Gastroesophageal sphincter (tissue), 4 donors: Measurements from ENCODE around the gene EIF4EBP2. TPM values are rescaled to one million over a fixed set of nuclear protein-coding genes. Genes with fewer than 3 reads are reported as not detected.

Experiments
- ATAC-seq: fragments of 150-250 bp; one replicate; pipeline ENCODE4 v1.9.1; 2016; ENCODE audit warnings: mild to moderate bottlenecking, moderate library complexity
- H3K27ac ChIP-seq, 4 donors: fragments of 200-600 bp; sonication (generic) in 3 of 4; 1 replicate in 3 of 4; 2 replicates in 1 of 4; pipeline ENCODE4 v1.5.1; 2016 to 2019
- H3K27me3 ChIP-seq: fragments of 200-600 bp; sonication (generic); one replicate; pipeline ENCODE4 v1.5.1; 2019
- H3K36me3 ChIP-seq, 2 donors: fragments of 200-600 bp; sonication (generic); one replicate each; pipeline ENCODE4 v1.5.1; 2019; ENCODE audit warnings: control low read depth in 1 of 2
- H3K4me1 ChIP-seq, 3 donors: fragments of 200-600 bp; sonication (generic); 1 replicate in 2 of 3; 2 replicates in 1 of 3; pipeline ENCODE4 v1.5.1; 2016 to 2019; ENCODE audit warnings: control low read depth in 2 of 3
- H3K4me3 ChIP-seq, 2 donors: fragments of 200-600 bp; sonication (generic); one replicate each; pipeline ENCODE4 v1.5.1; 2019; ENCODE audit warnings: mild to moderate bottlenecking in 1 of 2, moderate library complexity in 1 of 2
- H3K9me3 ChIP-seq, 3 donors: fragments of 200-600 bp; sonication (generic); one replicate each; pipeline ENCODE4 v1.5.1; 2017 to 2019; ENCODE audit warnings: control low read depth in 2 of 3
- EP300 ChIP-seq: sonication (generic); formaldehyde crosslinking; IDR thresholded peaks from one replicate; pipeline ENCODE4 v1.6.1; 2017; ENCODE audit warnings: antibody characterized with exemption, mild to moderate bottlenecking
- POLR2A ChIP-seq, 2 donors: fragments of 450-650 bp; IDR thresholded peaks; one replicate each; pipeline ENCODE4 v1.6.1; 2017; ENCODE audit warnings: antibody characterized with exemption in 2 of 2, mild to moderate bottlenecking in 2 of 2, moderate library complexity in 1 of 2
- POLR2AphosphoS5 ChIP-seq: sonication (generic); formaldehyde crosslinking; IDR thresholded peaks from one replicate; pipeline ENCODE4 v1.6.1; 2017; ENCODE audit warnings: antibody characterized with exemption
- WGBS, 2 donors: methylation state at CpG; one replicate each; pipeline ENCODE4 v1.1.5; 2018; ENCODE audit warnings: low coverage in 1 of 2; 5-methylcytosine and 5-hydroxymethylcytosine counted together
- total RNA-seq, 4 donors: library from RNA; depleted of rRNA; stranded (reverse); fragments of >200 nt; gene quantifications; one replicate each; pipeline ENCODE4 v1.1.0, GENCODE V29; 2016
- TF ChIP-seq, protein P1 (sequence below), 4 experiments: fragments of 200-600 bp in 2 of 4; fragments of 450-650 bp in 2 of 4; sonication (generic) in 1 of 4; IDR thresholded peaks; one replicate each; pipeline ENCODE4 v1.5.1; 2017 to 2019; ENCODE audit warnings: antibody characterized with exemption in 4 of 4, mild to moderate bottlenecking in 2 of 4, moderate library complexity in 2 of 4

The EIF4EBP2 gene
- total RNA-seq, 4 donors from 2014 or later = 83.8 to 93.7 (median 90.6) TPM

- no peaks in the 10 kb centered on the region for H3K36me3 ChIP-seq
- no peaks in the 10 kb centered on the region for H3K9me3 ChIP-seq
- 94% methylated on average over 2 of the region's 2 CpGs; no CpG with 5 or more reads in 1 of the 2 donors for WGBS, 2 donors
- no peak overlapping the region for H3K4me3 ChIP-seq
- peaks cover 0 to 24% (median 10%) of the 10 kb centered on the region in 3 donors for H3K4me1 ChIP-seq
- ATAC-seq = no peak
- H3K27me3 ChIP-seq = no peaks in the 10 kb centered on the region
- TF ChIP-seq POLR2AphosphoS5 (no peak), EP300 (no peak), POLR2A (IDR thresholded peaks at IDR 0.05) (no peak)
- TF ChIP-seq, protein P1, sequence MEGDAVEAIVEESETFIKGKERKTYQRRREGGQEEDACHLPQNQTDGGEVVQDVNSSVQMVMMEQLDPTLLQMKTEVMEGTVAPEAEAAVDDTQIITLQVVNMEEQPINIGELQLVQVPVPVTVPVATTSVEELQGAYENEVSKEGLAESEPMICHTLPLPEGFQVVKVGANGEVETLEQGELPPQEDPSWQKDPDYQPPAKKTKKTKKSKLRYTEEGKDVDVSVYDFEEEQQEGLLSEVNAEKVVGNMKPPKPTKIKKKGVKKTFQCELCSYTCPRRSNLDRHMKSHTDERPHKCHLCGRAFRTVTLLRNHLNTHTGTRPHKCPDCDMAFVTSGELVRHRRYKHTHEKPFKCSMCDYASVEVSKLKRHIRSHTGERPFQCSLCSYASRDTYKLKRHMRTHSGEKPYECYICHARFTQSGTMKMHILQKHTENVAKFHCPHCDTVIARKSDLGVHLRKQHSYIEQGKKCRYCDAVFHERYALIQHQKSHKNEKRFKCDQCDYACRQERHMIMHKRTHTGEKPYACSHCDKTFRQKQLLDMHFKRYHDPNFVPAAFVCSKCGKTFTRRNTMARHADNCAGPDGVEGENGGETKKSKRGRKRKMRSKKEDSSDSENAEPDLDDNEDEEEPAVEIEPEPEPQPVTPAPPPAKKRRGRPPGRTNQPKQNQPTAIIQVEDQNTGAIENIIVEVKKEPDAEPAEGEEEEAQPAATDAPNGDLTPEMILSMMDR (IDR thresholded peaks at IDR 0.05) = no peak
- H3K27ac ChIP-seq = no peak overlapping the region
Observed at GRCh38 chr10:70474780-70475179, 70.8 kb downstream of the EIF4EBP2 start.

DNA sequence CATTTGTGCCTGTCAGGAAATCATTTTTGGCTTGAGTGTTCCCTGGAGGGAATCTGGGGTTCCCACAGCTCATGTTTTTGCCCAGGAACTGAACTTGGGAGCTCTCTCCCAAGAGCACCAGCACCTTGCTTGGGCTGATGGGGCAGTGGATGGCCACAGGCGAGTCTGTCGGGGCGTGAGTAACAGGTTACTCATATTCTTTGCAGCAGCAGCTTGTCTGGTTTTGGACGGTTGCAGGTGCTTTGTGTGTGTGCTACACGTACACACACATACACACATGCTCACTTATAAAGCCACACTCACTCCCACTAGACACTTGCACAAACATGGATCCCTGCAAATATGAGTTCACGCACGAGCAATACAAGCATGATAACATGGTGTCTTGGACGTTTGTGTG lies 71.7 kb downstream of the EIF4EBP2 start:
- Histone ChIP-seq H3K27me3 (no peaks in the 10 kb centered on the region), H3K4me3 (no peak overlapping the region), H3K9me3 (no peaks in the 10 kb centered on the region), H3K4me1 (peaks cover 0 to 33% (median 10%) of the 10 kb centered on the region in 3 donors), H3K36me3 (no peaks in the 10 kb centered on the region), H3K27ac (no peak overlapping the region)
- ATAC-seq = no peak
- 91% methylated on average over 4 of the region's 8 CpGs; no CpG with 5 or more reads in 1 of the 2 donors for WGBS, 2 donors
- TF ChIP-seq POLR2A (IDR thresholded peaks at IDR 0.05) (no peak), POLR2AphosphoS5 (no peak), EP300 (no peak)
- TF ChIP-seq, protein P1 (IDR thresholded peaks at IDR 0.05) = no peak

- ATAC-seq = no peak
- WGBS, 2 donors = 77% methylated on average over 3 of the region's 7 CpGs; no CpG with 5 or more reads in 1 of the 2 donors
- no peak overlapping the region for H3K27ac ChIP-seq
- TF ChIP-seq POLR2AphosphoS5 (no peak), POLR2A (IDR thresholded peaks at IDR 0.05) (no peak), EP300 (no peak)
- TF ChIP-seq, protein P1 (IDR thresholded peaks at IDR 0.05) = no peak
- H3K9me3 ChIP-seq = no peaks in the 10 kb centered on the region
- no peak overlapping the region for H3K4me3 ChIP-seq
- no peaks in the 10 kb centered on the region for H3K27me3 ChIP-seq
- no peaks in the 10 kb centered on the region for H3K36me3 ChIP-seq
- peaks cover 0 to 41% (median 10%) of the 10 kb centered on the region in 3 donors for H3K4me1 ChIP-seq
Observed at GRCh38 chr10:70476249-70477035, 72.5 kb downstream of the EIF4EBP2 start.

DNA sequence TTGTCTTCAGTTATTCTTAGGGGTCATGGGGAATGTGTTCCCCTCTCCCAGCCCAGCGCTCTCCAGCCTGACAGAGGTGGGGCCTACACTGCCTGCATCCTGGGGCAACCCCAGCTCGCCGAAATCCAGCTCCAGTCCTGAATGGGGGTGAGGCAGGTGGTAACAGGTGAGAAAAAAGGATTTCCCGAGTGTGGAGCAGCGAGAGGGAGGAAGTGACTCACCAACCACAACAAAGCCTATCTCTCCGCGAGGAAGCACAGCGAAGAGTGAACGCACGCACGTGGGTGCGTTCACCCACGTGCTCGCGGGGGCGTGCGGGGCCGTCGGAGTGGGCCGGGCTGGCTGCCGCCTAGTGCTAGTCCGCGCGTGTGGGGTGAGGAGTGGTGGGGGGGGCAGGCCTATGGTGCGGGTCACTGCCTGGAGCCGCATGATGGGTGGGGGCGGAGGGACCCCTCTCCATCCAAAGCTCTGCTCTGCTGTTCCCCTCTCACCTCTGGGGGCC lies 73.8 kb downstream of the EIF4EBP2 start:
- Histone ChIP-seq H3K4me1 (peaks cover 3 to 53% (median 23%) of the 10 kb centered on the region in 3 donors), H3K4me3 (peak overlapping the region; percentile 52 to 60), H3K27ac (peak overlapping the region in 3 of 4 donors; percentile 83 to 84 (median 84)), H3K9me3 (no peaks in the 10 kb centered on the region), H3K27me3 (no peaks in the 10 kb centered on the region), H3K36me3 (no peaks in the 10 kb centered on the region)
- peak; percentile 18 for ATAC-seq
- 27% methylated on average over 3 of the region's 27 CpGs; no CpG with 5 or more reads in 1 of the 2 donors for WGBS, 2 donors
- TF ChIP-seq POLR2AphosphoS5 (peak; percentile 26), EP300 (no peak), POLR2A (IDR thresholded peaks at IDR 0.05) (no peak)
- TF ChIP-seq, protein P1 (IDR thresholded peaks at IDR 0.05) = no peak

Other genes with a start within 250 kb of the EIF4EBP2 start
- 100 to 1,000 TPM in 1 of 4 donors, 10 to 100 TPM in 3; 86.0 to 122 (median 92.6) TPM for gene SAR1A, start 233.6 kb upstream of the EIF4EBP2 start, total RNA-seq
- gene PPA1, start 170.7 kb upstream of the EIF4EBP2 start, total RNA-seq = 10 to 100 TPM; 45.0 to 91.4 (median 78.6) TPM
- under 1 TPM in 3 of 4 donors, not detected in 1; under 0.01 to 0.04 (median under 0.01) TPM for gene NPFFR1, start 120.1 kb upstream of the EIF4EBP2 start, total RNA-seq
- gene LRRC20, start 21.5 kb upstream of the EIF4EBP2 start, total RNA-seq = 10 to 100 TPM in 2 of 4 donors, 1 to 10 TPM in 2; 7.5 to 18.8 (median 10.1) TPM
- gene NODAL, start 37.5 kb downstream of the EIF4EBP2 start, total RNA-seq = under 1 TPM in 1 of 4 donors, not detected in 3; 0.40 TPM
- gene PALD1, start 74.6 kb downstream of the EIF4EBP2 start, total RNA-seq = 10 to 100 TPM; 12.5 to 19.8 (median 14.7) TPM
- gene PRF1, start 198.6 kb downstream of the EIF4EBP2 start, total RNA-seq = 1 to 10 TPM in 2 of 4 donors, under 1 TPM in 1, not detected in 1; 0.96 to 3.9 (median 2.0) TPM